Esophagus squamous epithelium (tissue), 4 donors: ENCODE data around the gene SENP3.

ENCODE experiments used
- CTCF ChIP-seq, 6 experiments: fragments of 450-650 bp in 4 of 6; fragments of 200-600 bp in 2 of 6; sonication (generic) in 2 of 6; IDR thresholded peaks; one replicate each; pipeline ENCODE4 v1.5.1; 2016 to 2019; ENCODE audit warnings: antibody characterized with exemption in 6 of 6, mild to moderate bottlenecking in 4 of 6, moderate library complexity in 4 of 6
- POLR2A ChIP-seq, 4 donors: fragments of 450-650 bp; IDR thresholded peaks; one replicate each; pipeline ENCODE4 v1.6.1; 2017; ENCODE audit warnings: antibody characterized with exemption in 4 of 4, mild to moderate bottlenecking in 4 of 4, moderate library complexity in 3 of 4

- no peak for TF ChIP-seq CTCF (IDR thresholded peaks at IDR 0.05)
- no peak for TF ChIP-seq POLR2A (IDR thresholded peaks at IDR 0.05)
Measured at GRCh38 chr17:7513850-7514419, 47.8 kb upstream of the SENP3 start.
